ENCODE data around the gene TMEM114.

TMEM114 gene

DNA sequence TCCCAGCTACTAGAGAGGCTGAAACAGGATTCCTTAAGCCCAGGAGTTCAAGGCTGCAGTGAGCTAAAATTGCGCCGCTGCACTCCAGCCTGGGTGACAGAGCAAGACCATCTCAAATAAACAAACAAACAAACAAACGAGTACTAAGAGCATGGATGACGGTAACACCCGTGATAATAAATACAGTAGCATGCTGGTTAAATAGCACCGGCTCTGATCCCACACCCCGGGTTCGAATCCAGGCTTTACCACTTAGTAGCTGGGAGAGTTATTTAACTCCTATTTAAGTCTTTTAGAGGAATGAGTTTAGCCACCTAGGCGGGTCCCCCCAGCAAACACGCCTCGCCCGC, 30.9 kb upstream of the TMEM114 start:
- Mint-ChIP-seq H3K27ac (peak overlapping the region; percentile 94), H3K4me3 (peak overlapping the region; percentile 91), H3K9me3 (no peaks in the 10 kb centered on the region), H3K4me1 (peaks cover 25% of the 10 kb centered on the region), H3K36me3 (peaks cover 33% of the 10 kb centered on the region)
- DNase-seq (ENCODE audit: low spot score in 2 of 2) (no peak), ATAC-seq (no peak)

- Mint-ChIP-seq H3K4me3 (peak overlapping the region; percentile 91), H3K36me3 (peaks cover 26% of the 10 kb centered on the region), H3K9me3 (no peaks in the 10 kb centered on the region), H3K4me1 (peaks cover 25% of the 10 kb centered on the region), H3K27ac (peak overlapping the region; percentile 94)
- ATAC-seq (peak; percentile 54), DNase-seq (ENCODE audit: low spot score in 2 of 2) (no peak)
Measured at GRCh38 chr16:8620535-8620934, 30.2 kb upstream of the TMEM114 start.

- DNase-seq (ENCODE audit: low spot score in 2 of 2) = no peak
- Mint-ChIP-seq H3K36me3 (peaks cover 19% of the 10 kb centered on the region), H3K27ac (no peak overlapping the region), H3K4me3 (no peak overlapping the region), H3K9me3 (no peaks in the 10 kb centered on the region), H3K4me1 (peaks cover 22% of the 10 kb centered on the region)
- ATAC-seq = no peak
Measured at GRCh38 chr16:8619671-8620370, 29.5 kb upstream of the TMEM114 start.

GRCh38 chr16:8614435-8615029, 24.2 kb upstream of the TMEM114 start:
- Mint-ChIP-seq H3K36me3 (no peaks in the 10 kb centered on the region), H3K9me3 (no peaks in the 10 kb centered on the region), H3K27ac (no peak overlapping the region), H3K4me3 (no peak overlapping the region), H3K4me1 (no peaks in the 10 kb centered on the region)
- no peak for ATAC-seq
- no peak for DNase-seq (ENCODE audit: low spot score in 2 of 2)

- H3K4me3 Mint-ChIP-seq = no peak overlapping the region
- DNase-seq (ENCODE audit: low spot score in 2 of 2) = no peak
Measured at GRCh38 chr16:8611886-8612600, 21.7 kb upstream of the TMEM114 start.

GRCh38 chr16:8611122-8611521, 20.8 kb upstream of the TMEM114 start:
- Mint-ChIP-seq H3K4me1 (no peaks in the 10 kb centered on the region), H3K4me3 (no peak overlapping the region), H3K36me3 (no peaks in the 10 kb centered on the region), H3K27ac (no peak overlapping the region), H3K9me3 (no peaks in the 10 kb centered on the region)
- DNase-seq (ENCODE audit: low spot score in 2 of 2) = no peak
- ATAC-seq = no peak

More at GRCh38 chr16:8611886-8612600, 21.7 kb upstream of the TMEM114 start:
- no peaks in the 10 kb centered on the region for H3K4me1 Mint-ChIP-seq
- H3K9me3 Mint-ChIP-seq = no peaks in the 10 kb centered on the region
- ATAC-seq = no peak
- no peaks in the 10 kb centered on the region for H3K36me3 Mint-ChIP-seq
- no peak overlapping the region for H3K27ac Mint-ChIP-seq

DNA sequence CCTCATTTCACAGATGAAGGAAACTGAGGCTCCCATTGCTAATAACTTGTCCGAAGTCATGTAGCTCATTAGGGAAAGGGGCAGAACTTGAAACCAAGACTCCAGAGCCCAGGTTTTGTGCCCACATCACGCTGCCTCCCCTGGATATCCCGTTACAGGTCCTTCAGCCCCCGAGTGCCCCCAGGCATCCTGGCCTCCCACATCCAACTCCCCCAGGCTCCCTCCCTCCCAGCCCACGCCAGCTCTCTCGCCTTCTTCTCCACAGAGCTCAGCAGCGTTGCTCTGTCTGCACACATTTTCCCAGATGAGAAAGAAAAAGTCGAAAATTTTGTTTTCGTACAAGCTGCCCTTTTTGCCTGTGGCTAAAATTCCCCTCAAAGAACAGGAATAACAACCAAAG, 16.9 kb upstream of the TMEM114 start:
- no peak for DNase-seq (ENCODE audit: low spot score in 2 of 2)
- Mint-ChIP-seq H3K27ac (no peak overlapping the region), H3K4me3 (no peak overlapping the region), H3K9me3 (no peaks in the 10 kb centered on the region), H3K4me1 (no peaks in the 10 kb centered on the region), H3K36me3 (no peaks in the 10 kb centered on the region)
- no peak for ATAC-seq

- no peak overlapping the region for H3K4me3 Mint-ChIP-seq
- no peaks in the 10 kb centered on the region for H3K4me1 Mint-ChIP-seq
- H3K9me3 Mint-ChIP-seq = no peaks in the 10 kb centered on the region
- no peak for DNase-seq (ENCODE audit: low spot score in 2 of 2)
- H3K27ac Mint-ChIP-seq = no peak overlapping the region
- no peaks in the 10 kb centered on the region for H3K36me3 Mint-ChIP-seq
- ATAC-seq = no peak
Measured at GRCh38 chr16:8605554-8605953, 15.2 kb upstream of the TMEM114 start.

- Mint-ChIP-seq H3K27ac (no peak overlapping the region), H3K36me3 (no peaks in the 10 kb centered on the region), H3K4me3 (no peak overlapping the region), H3K4me1 (no peaks in the 10 kb centered on the region), H3K9me3 (no peaks in the 10 kb centered on the region)
- ATAC-seq (no peak), DNase-seq (ENCODE audit: low spot score in 2 of 2) (no peak)
Measured at GRCh38 chr16:8600144-8600775, 9.9 kb upstream of the TMEM114 start.

GRCh38 chr16:8596581-8596980, 6.3 kb upstream of the TMEM114 start:
- no peaks in the 10 kb centered on the region for H3K36me3 Mint-ChIP-seq
- no peak overlapping the region for H3K27ac Mint-ChIP-seq
- H3K9me3 Mint-ChIP-seq = no peaks in the 10 kb centered on the region
- no peak overlapping the region for H3K4me3 Mint-ChIP-seq
- no peaks in the 10 kb centered on the region for H3K4me1 Mint-ChIP-seq
- no peak for ATAC-seq
- DNase-seq (ENCODE audit: low spot score in 2 of 2) = no peak

DNA sequence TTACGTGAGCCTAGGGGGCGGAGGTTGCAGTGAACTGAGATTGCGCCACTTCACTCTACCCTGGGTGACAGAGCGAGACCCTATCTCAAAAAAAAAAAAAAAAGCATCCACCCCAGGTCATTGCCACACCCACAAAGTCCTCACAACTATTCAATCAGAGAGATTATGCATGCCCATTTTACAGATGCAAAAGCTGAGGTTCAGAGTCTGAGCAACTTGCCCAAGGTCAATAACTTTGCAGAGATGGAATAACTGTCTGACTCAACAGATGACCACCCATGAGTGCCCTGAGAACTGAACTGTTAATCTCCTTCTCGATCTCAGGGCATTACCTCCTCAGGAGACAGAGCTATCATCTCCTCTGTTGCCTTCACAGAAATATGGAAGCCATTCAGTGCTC, 5.5 kb upstream of the TMEM114 start:
- H3K36me3 Mint-ChIP-seq = no peaks in the 10 kb centered on the region
- ATAC-seq (no peak), DNase-seq (ENCODE audit: low spot score in 2 of 2) (no peak)
- H3K27ac Mint-ChIP-seq = no peak overlapping the region
- no peak overlapping the region for H3K4me3 Mint-ChIP-seq
- H3K4me1 Mint-ChIP-seq = no peaks in the 10 kb centered on the region
- no peaks in the 10 kb centered on the region for H3K9me3 Mint-ChIP-seq

GRCh38 chr16:8594149-8594666, 3.9 kb upstream of the TMEM114 start:
- Mint-ChIP-seq H3K36me3 (no peaks in the 10 kb centered on the region), H3K27ac (no peak overlapping the region), H3K9me3 (no peaks in the 10 kb centered on the region), H3K4me1 (no peaks in the 10 kb centered on the region), H3K4me3 (no peak overlapping the region)
- ATAC-seq (no peak), DNase-seq (ENCODE audit: low spot score in 2 of 2) (no peak)

GRCh38 chr16:8591451-8591850, 1.1 kb upstream of the TMEM114 start:
- no peak overlapping the region for H3K4me3 Mint-ChIP-seq
- H3K4me1 Mint-ChIP-seq = no peaks in the 10 kb centered on the region
- H3K27ac Mint-ChIP-seq = no peak overlapping the region
- no peaks in the 10 kb centered on the region for H3K9me3 Mint-ChIP-seq
- no peak for DNase-seq (ENCODE audit: low spot score in 2 of 2)
- H3K36me3 Mint-ChIP-seq = no peaks in the 10 kb centered on the region
- no peak for ATAC-seq

- H3K36me3 Mint-ChIP-seq = no peaks in the 10 kb centered on the region
- no peak overlapping the region for H3K4me3 Mint-ChIP-seq
- no peaks in the 10 kb centered on the region for H3K9me3 Mint-ChIP-seq
- ATAC-seq = no peak
- DNase-seq (ENCODE audit: low spot score in 2 of 2) = no peak
- no peak overlapping the region for H3K27ac Mint-ChIP-seq
- no peaks in the 10 kb centered on the region for H3K4me1 Mint-ChIP-seq
Measured at GRCh38 chr16:8590811-8591210, 500 bp upstream of the TMEM114 start.

- H3K4me1 Mint-ChIP-seq = no peaks in the 10 kb centered on the region
- H3K9me3 Mint-ChIP-seq = no peaks in the 10 kb centered on the region
- H3K27ac Mint-ChIP-seq = no peak overlapping the region
- no peaks in the 10 kb centered on the region for H3K36me3 Mint-ChIP-seq
- ATAC-seq = no peak
- H3K4me3 Mint-ChIP-seq = no peak overlapping the region
- DNase-seq (ENCODE audit: low spot score in 2 of 2) = no peak
Measured at GRCh38 chr16:8589057-8589899, 1.0 kb downstream of the TMEM114 start.

All from stimulated activated effector memory CD8-positive, alpha-beta T cell treated with anti-CD3 and anti-CD28 coated beads, Interleukin-12 subunit alpha, Interleukin-12 subunit beta, amount 100 ng/mL, for 72 hours (primary cell).